ENCODE data around the gene PPP1R27. TPM values are rescaled to one million over a fixed set of nuclear protein-coding genes. Genes with fewer than 3 reads are reported as not detected.

Gene PPP1R27
- total and polyA plus RNA-seq, 4 donors, result 0.31 to 0.35 TPM; not detected in 2

GRCh38 chr17:81806461-81807209 lies 28.2 kb downstream of the PPP1R27 start:
- no peak for DNase-seq (ENCODE audit: low spot score)
- Histone ChIP-seq H3K4me3 (ENCODE audit: low read depth in 1 of 3, low read length in 3 of 3) (no peak overlapping the region), H3K27me3 (ENCODE audit: control insufficient read depth in 4 of 4, insufficient read depth in 4 of 4, low read length in 3 of 4) (peaks cover 0 to 2% (median 0%) of the 10 kb centered on the region in 4 donors), H3K9ac (ENCODE audit: low read depth in 1 of 2, low read length in 2 of 2) (no peak overlapping the region), H3K27ac (ENCODE audit: low read depth in 1 of 2, low read length in 2 of 2) (peak overlapping the region in 1 of 2 donors; percentile 35), H3K4me1 (ENCODE audit: control insufficient read depth in 4 of 4, insufficient read depth in 4 of 4, low read length in 3 of 4) (peaks cover 14 to 29% (median 23%) of the 10 kb centered on the region in 4 donors), H3K36me3 (ENCODE audit: control insufficient read depth in 4 of 4, insufficient read depth in 3 of 4, low read depth in 1 of 4, low read length in 3 of 4) (peaks cover 4 to 13% (median 5%) of the 10 kb centered on the region in 4 donors), H3K9me3 (ENCODE audit: control insufficient read depth in 4 of 4, low read length in 3 of 4) (no peaks in the 10 kb centered on the region)
- no peak for TF ChIP-seq ZBTB33 (IDR thresholded peaks at IDR 0.05)
- no peak for TF ChIP-seq JUND (IDR thresholded peaks at IDR 0.05)
- TF ChIP-seq FOXA1 (IDR thresholded peaks at IDR 0.05), result no peak
- TF ChIP-seq TAF1 (conservative IDR thresholded peaks at IDR 0.05), result no peak
- TF ChIP-seq REST (IDR thresholded peaks at IDR 0.05), result no peak
- no peak for TF ChIP-seq CTCF (IDR thresholded peaks at IDR 0.05; ENCODE audit: low read depth, low read length, missing input control)
- no peak for TF ChIP-seq HNF4G (IDR thresholded peaks at IDR 0.05)
- TF ChIP-seq NR2F2 (IDR thresholded peaks at IDR 0.05), result no peak
- no peak for TF ChIP-seq YY1 (IDR thresholded peaks at IDR 0.05)
- no peak for TF ChIP-seq ATF3 (IDR thresholded peaks at IDR 0.05)
- no peak for TF ChIP-seq SP1 (IDR thresholded peaks at IDR 0.05)
- WGBS, result 64% methylated on average over 23 of the region's 23 CpGs

GRCh38 chr17:81805707-81806460 lies 29.0 kb downstream of the PPP1R27 start:
- 59% methylated on average over 18 of the region's 18 CpGs for WGBS
- Histone ChIP-seq H3K4me3 (ENCODE audit: low read depth in 1 of 3, low read length in 3 of 3) (peak overlapping the region in 1 of 3 donors; percentile 90), H3K9me3 (ENCODE audit: control insufficient read depth in 4 of 4, low read length in 3 of 4) (no peaks in the 10 kb centered on the region), H3K27me3 (ENCODE audit: control insufficient read depth in 4 of 4, insufficient read depth in 4 of 4, low read length in 3 of 4) (peaks cover 0 to 2% (median 0%) of the 10 kb centered on the region in 4 donors), H3K9ac (ENCODE audit: low read depth in 1 of 2, low read length in 2 of 2) (no peak overlapping the region), H3K27ac (ENCODE audit: low read depth in 1 of 2, low read length in 2 of 2) (peak overlapping the region; percentile 78 to 80), H3K36me3 (ENCODE audit: control insufficient read depth in 4 of 4, insufficient read depth in 3 of 4, low read depth in 1 of 4, low read length in 3 of 4) (peaks cover 0 to 7% (median 4%) of the 10 kb centered on the region in 4 donors), H3K4me1 (ENCODE audit: control insufficient read depth in 4 of 4, insufficient read depth in 4 of 4, low read length in 3 of 4) (peaks cover 14 to 29% (median 23%) of the 10 kb centered on the region in 4 donors)
- no peak for DNase-seq (ENCODE audit: low spot score)
- TF ChIP-seq CTCF (IDR thresholded peaks at IDR 0.05; ENCODE audit: low read depth, low read length, missing input control), result no peak
- TF ChIP-seq FOXA2 (IDR thresholded peaks at IDR 0.05), result no peak
- no peak for TF ChIP-seq YY1 (IDR thresholded peaks at IDR 0.05)
- no peak for TF ChIP-seq REST (IDR thresholded peaks at IDR 0.05)
- TF ChIP-seq NR2F2 (IDR thresholded peaks at IDR 0.05), result no peak
- no peak for TF ChIP-seq FOXA1 (IDR thresholded peaks at IDR 0.05)
- TF ChIP-seq TAF1 (conservative IDR thresholded peaks at IDR 0.05), result no peak
- TF ChIP-seq HNF4A (conservative IDR thresholded peaks at IDR 0.05), result no peak
- TF ChIP-seq EGR1 (IDR thresholded peaks at IDR 0.05; ENCODE audit: low read depth in 2 of 2), result no peak
- TF ChIP-seq RAD21 (IDR thresholded peaks at IDR 0.05), result no peak

All from liver (tissue), 9 donors.